ENCODE results near the gene TRERF1.

Gene TRERF1

GRCh38 chr6:42175860-42176259 lies 275.9 kb downstream of the TRERF1 start:
- DNase-seq, result no peak

Data from stimulated activated CD4-positive, alpha-beta T cell treated with anti-CD3 and anti-CD28 coated beads, Interleukin-4, amount 100 ng/mL, for 1 hour (primary cell).